Vagina (tissue), 2 donors: ENCODE data around the gene HERC2. TPM values are rescaled to one million over a fixed set of nuclear protein-coding genes. Genes with fewer than 3 reads are reported as not detected.
A peak's percentile ranks its signal among the peaks of the same experiment; 100 is the strongest.

Experiments used
- DNase-seq, 2 donors: peaks; one replicate each; pipeline ENCODE4 v3.0.0-alpha.2; 2017; ENCODE audit errors: extremely low spot score in 2 of 2
- H3K27ac ChIP-seq: fragments of 200-600 bp; sonication (generic); one replicate; pipeline ENCODE4 v1.5.1; 2019
- H3K27me3 ChIP-seq: fragments of 200-600 bp; sonication (generic); one replicate; pipeline ENCODE4 v1.5.1; 2019
- H3K36me3 ChIP-seq, 2 donors: fragments of 200-600 bp; sonication (generic); one replicate each; pipeline ENCODE4 v1.5.1; 2017 to 2019
- H3K4me1 ChIP-seq: fragments of 200-600 bp; sonication (generic); one replicate; pipeline ENCODE4 v1.5.1; 2019
- H3K4me3 ChIP-seq, 2 donors: fragments of 200-600 bp; sonication (generic); 1 replicate in 1 of 2; 2 replicates in 1 of 2; pipeline ENCODE4 v1.5.1; 2016 to 2019
- H3K9me3 ChIP-seq: fragments of 200-600 bp; sonication (generic); one replicate; pipeline ENCODE4 v1.5.1; 2019
- CTCF ChIP-seq, 3 experiments: fragments of 450-650 bp in 2 of 3; fragments of 200-600 bp in 1 of 3; sonication (generic) in 1 of 3; IDR thresholded peaks; one replicate each; pipeline ENCODE4 v1.5.1; 2017 to 2019; ENCODE audit warnings: antibody characterized with exemption in 3 of 3, mild to moderate bottlenecking in 2 of 3, moderate library complexity in 2 of 3
- POLR2A ChIP-seq, 2 donors: fragments of 450-650 bp; IDR thresholded peaks; one replicate each; pipeline ENCODE4 v1.6.1; 2017; ENCODE audit warnings: antibody characterized with exemption in 2 of 2, mild to moderate bottlenecking in 2 of 2, moderate library complexity in 2 of 2
- POLR2AphosphoS5 ChIP-seq, 2 donors: sonication (generic); formaldehyde crosslinking; IDR thresholded peaks; one replicate each; pipeline ENCODE4 v1.9.0; 2017; ENCODE audit warnings: antibody characterized with exemption in 2 of 2, mild to moderate bottlenecking in 2 of 2, low read depth in 1 of 2; ENCODE audit not compliant: insufficient read depth in 1 of 2
- intact Hi-C: fragments of 100-400 bp; cut with DNase I; formaldehyde crosslinking; loops from one replicate; pipeline ENCODE4 v1.15.1; 2023
- total RNA-seq: library from RNA; depleted of rRNA; stranded (reverse); fragments of >200 nt; gene quantifications from one replicate; pipeline ENCODE4 v1.2.3, GENCODE V29; 2016

The HERC2 gene
- total RNA-seq, 1 donor from 2014 or later: 45.2 TPM

DNA sequence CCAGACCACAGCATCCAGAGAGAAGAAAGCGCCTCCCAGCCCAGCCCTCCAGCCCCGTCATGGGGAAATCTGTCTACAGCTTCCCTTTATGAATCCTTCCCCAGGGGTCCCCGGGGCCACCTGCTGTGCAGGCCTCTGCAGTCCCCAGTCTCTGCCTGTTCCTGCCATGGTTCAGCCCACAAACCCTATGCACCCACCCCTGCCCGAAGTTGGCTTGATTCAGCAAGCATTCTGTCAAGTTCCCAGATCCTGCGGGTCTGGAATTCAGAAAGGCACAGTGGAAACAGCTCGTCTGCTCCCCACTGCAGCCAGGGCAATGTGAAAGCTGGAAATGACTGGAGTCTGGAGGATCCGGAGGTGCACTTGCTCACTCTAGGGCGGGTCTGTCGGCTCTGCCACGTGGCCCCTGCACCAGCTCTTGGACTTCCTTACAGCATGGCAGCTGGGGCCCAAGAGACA is 220.0 kb downstream of the HERC2 start:
- Histone ChIP-seq H3K36me3 (no peaks in the 10 kb centered on the region), H3K9me3 (no peaks in the 10 kb centered on the region), H3K4me3 (no peak overlapping the region), H3K27ac (no peak overlapping the region), H3K27me3 (no peaks in the 10 kb centered on the region), H3K4me1 (peaks cover 29% of the 10 kb centered on the region)
- TF ChIP-seq CTCF (IDR thresholded peaks at IDR 0.05) (no peak), POLR2AphosphoS5 (IDR thresholded peaks at IDR 0.05; ENCODE audit: insufficient read depth in 1 of 2, low read depth in 1 of 2) (no peak), POLR2A (IDR thresholded peaks at IDR 0.05) (no peak)
- DNase-seq: no peak
- intact Hi-C loops: no loop called here

GRCh38 chr15:28101201-28101600 is 220.8 kb downstream of the HERC2 start:
- Histone ChIP-seq H3K4me3 (no peak overlapping the region), H3K9me3 (no peaks in the 10 kb centered on the region), H3K27me3 (no peaks in the 10 kb centered on the region), H3K4me1 (peaks cover 28% of the 10 kb centered on the region), H3K27ac (no peak overlapping the region), H3K36me3 (no peaks in the 10 kb centered on the region)
- TF ChIP-seq POLR2A (IDR thresholded peaks at IDR 0.05) (no peak), CTCF (IDR thresholded peaks at IDR 0.05) (no peak), POLR2AphosphoS5 (IDR thresholded peaks at IDR 0.05; ENCODE audit: insufficient read depth in 1 of 2, low read depth in 1 of 2) (no peak)
- intact Hi-C loops: no loop called here
- DNase-seq: no peak

GRCh38 chr15:28100516-28101195 is 221.3 kb downstream of the HERC2 start:
- DNase-seq: peak in 1 of 2 donors; percentile 65
- intact Hi-C loops: no loop called here
- no peaks in the 10 kb centered on the region for H3K9me3 ChIP-seq
- no peaks in the 10 kb centered on the region for H3K36me3 ChIP-seq
- H3K4me1 ChIP-seq: peaks cover 32% of the 10 kb centered on the region
- H3K27ac ChIP-seq: no peak overlapping the region
- TF ChIP-seq CTCF (IDR thresholded peaks at IDR 0.05): no peak
- no peak for TF ChIP-seq POLR2A (IDR thresholded peaks at IDR 0.05)
- no peak for TF ChIP-seq POLR2AphosphoS5 (IDR thresholded peaks at IDR 0.05; ENCODE audit: insufficient read depth in 1 of 2, low read depth in 1 of 2)
- H3K4me3 ChIP-seq: no peak overlapping the region
- no peaks in the 10 kb centered on the region for H3K27me3 ChIP-seq

DNA sequence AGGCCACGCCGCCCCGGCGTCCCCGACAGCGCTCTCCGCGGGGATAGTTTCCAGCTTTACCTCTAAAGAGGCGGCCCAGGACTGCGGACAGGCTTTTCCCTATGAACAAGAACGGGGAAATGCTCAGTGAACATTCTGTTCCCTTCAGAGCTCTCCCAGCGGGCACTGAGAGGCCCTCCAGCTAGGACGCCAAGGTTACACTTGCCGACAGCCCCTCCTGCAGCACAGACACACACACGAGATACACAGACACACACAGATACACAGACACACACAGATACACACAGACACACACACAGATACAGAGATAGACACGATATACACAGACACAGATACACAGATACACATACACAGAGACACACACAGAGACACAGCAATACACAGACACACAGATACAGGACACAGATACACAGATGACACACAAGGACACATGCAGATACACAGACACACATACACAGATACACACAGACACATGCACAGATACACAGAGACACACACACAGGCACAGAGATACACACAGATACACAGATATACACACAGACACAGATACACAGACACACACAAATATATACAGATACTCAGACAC is 222.3 kb downstream of the HERC2 start:
- peak overlapping the region; percentile 50 for H3K27ac ChIP-seq
- DNase-seq: peak; percentile 52 to 82
- no peaks in the 10 kb centered on the region for H3K36me3 ChIP-seq
- TF ChIP-seq POLR2A (IDR thresholded peaks at IDR 0.05): no peak
- no peak for TF ChIP-seq POLR2AphosphoS5 (IDR thresholded peaks at IDR 0.05; ENCODE audit: insufficient read depth in 1 of 2, low read depth in 1 of 2)
- no peak for TF ChIP-seq CTCF (IDR thresholded peaks at IDR 0.05)
- H3K4me3 ChIP-seq: peak overlapping the region; percentile 21 to 29
- H3K27me3 ChIP-seq: no peaks in the 10 kb centered on the region
- intact Hi-C loops: no loop called here
- H3K9me3 ChIP-seq: no peaks in the 10 kb centered on the region
- peaks cover 43% of the 10 kb centered on the region for H3K4me1 ChIP-seq
